Neural cell (in vitro differentiated cells): ENCODE data around the gene FUNDC1.

Source experiments
- CTCF ChIP-seq: fragments of 450-650 bp; IDR thresholded peaks from 2 replicates; pipeline ENCODE4 v1.5.1; 2014; ENCODE audit warnings: antibody characterized with exemption, mild to moderate bottlenecking, moderate library complexity; ENCODE audit not compliant: poor library complexity, severe bottlenecking
- EZH2 ChIP-seq: fragments of 200-600, 300-800 bp; shearing (Covaris generic), sonication (generic); IDR thresholded peaks from 2 replicates; pipeline ENCODE4 v1.6.1; 2014; ENCODE audit warnings: antibody characterized with exemption, low read length, borderline replicate concordance, mild to moderate bottlenecking; ENCODE audit not compliant: insufficient read depth, poor library complexity, severe bottlenecking
- SMC3 ChIP-seq: fragments of 450-650 bp; conservative IDR thresholded peaks from 2 replicates; pipeline ENCODE4 v1.6.1; 2014; ENCODE audit warnings: antibody characterized with exemption, mild to moderate bottlenecking, moderate library complexity; ENCODE audit not compliant: poor library complexity
- TAF1 ChIP-seq: IDR thresholded peaks from 2 replicates; pipeline ENCODE4 v1.6.1; 2012; ENCODE audit warnings: low read depth
- TF ChIP-seq, protein P1 (sequence below): IDR thresholded peaks from 2 replicates; pipeline ENCODE4 v1.6.1; 2012; ENCODE audit warnings: borderline replicate concordance

GRCh38 chrX:44503560-44503959, 39.1 kb downstream of the FUNDC1 start:
- TF ChIP-seq CTCF (no peak), EZH2 (no peak), TAF1 (no peak), SMC3 (no peak)
- TF ChIP-seq, protein P1, sequence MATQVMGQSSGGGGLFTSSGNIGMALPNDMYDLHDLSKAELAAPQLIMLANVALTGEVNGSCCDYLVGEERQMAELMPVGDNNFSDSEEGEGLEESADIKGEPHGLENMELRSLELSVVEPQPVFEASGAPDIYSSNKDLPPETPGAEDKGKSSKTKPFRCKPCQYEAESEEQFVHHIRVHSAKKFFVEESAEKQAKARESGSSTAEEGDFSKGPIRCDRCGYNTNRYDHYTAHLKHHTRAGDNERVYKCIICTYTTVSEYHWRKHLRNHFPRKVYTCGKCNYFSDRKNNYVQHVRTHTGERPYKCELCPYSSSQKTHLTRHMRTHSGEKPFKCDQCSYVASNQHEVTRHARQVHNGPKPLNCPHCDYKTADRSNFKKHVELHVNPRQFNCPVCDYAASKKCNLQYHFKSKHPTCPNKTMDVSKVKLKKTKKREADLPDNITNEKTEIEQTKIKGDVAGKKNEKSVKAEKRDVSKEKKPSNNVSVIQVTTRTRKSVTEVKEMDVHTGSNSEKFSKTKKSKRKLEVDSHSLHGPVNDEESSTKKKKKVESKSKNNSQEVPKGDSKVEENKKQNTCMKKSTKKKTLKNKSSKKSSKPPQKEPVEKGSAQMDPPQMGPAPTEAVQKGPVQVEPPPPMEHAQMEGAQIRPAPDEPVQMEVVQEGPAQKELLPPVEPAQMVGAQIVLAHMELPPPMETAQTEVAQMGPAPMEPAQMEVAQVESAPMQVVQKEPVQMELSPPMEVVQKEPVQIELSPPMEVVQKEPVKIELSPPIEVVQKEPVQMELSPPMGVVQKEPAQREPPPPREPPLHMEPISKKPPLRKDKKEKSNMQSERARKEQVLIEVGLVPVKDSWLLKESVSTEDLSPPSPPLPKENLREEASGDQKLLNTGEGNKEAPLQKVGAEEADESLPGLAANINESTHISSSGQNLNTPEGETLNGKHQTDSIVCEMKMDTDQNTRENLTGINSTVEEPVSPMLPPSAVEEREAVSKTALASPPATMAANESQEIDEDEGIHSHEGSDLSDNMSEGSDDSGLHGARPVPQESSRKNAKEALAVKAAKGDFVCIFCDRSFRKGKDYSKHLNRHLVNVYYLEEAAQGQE = no peak
